Transverse colon (tissue), 4 donors: ENCODE results near the gene CLN6.

Source experiments
- EP300 ChIP-seq: sonication (generic); formaldehyde crosslinking; IDR thresholded peaks from one replicate; pipeline ENCODE4 v1.6.1; 2017; ENCODE audit warnings: antibody characterized with exemption, low read depth
- POLR2AphosphoS5 ChIP-seq, 3 donors: sonication (generic); formaldehyde crosslinking; IDR thresholded peaks; one replicate each; pipeline ENCODE4 v1.6.1; 2016; ENCODE audit warnings: antibody characterized with exemption in 3 of 3
- TF ChIP-seq, protein P1 (sequence below), 5 experiments: fragments of 200-600 bp in 3 of 5; fragments of 450-650 bp in 2 of 5; sonication (generic) in 3 of 5; IDR thresholded peaks; 1 replicate in 2 of 5; 2 replicates in 3 of 5; pipeline ENCODE4 v1.5.1; 2016 to 2017; ENCODE audit warnings: antibody characterized with exemption in 5 of 5, inconsistent platforms in 3 of 5, mild to moderate bottlenecking in 2 of 5, moderate library complexity in 1 of 5

DNA sequence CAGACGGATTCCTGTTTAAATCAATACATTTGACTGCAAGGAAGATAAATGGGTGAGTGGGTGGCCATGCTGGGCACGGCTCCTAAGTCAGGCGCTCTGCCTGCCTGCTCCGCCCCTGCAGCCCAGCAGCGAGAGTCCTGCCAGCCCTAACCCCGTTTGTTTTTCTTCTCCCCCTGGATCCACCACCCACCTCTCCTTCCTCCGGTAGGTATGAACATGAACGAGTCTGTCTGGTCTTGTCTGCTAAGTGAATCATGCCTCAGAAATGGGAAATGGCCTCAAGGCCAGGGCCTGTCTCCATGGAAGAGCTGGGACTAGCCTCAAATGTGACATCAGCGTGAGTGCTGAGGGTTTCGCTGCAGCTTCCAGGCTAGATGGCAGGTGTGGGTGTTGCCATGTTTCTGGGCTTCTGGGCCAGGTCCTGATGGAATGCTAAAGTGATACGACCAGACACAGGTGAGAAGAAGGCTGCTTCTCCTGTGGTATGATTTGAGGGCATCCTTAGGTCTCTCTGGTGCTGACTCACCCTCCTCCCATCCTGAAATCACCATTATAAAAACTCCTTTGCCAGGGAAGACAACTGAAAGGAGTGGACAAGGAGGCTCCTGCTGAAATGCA lies 42.4 kb upstream of the CLN6 start:
- TF ChIP-seq POLR2AphosphoS5 (IDR thresholded peaks at IDR 0.05) = no peak
- TF ChIP-seq, protein P1, sequence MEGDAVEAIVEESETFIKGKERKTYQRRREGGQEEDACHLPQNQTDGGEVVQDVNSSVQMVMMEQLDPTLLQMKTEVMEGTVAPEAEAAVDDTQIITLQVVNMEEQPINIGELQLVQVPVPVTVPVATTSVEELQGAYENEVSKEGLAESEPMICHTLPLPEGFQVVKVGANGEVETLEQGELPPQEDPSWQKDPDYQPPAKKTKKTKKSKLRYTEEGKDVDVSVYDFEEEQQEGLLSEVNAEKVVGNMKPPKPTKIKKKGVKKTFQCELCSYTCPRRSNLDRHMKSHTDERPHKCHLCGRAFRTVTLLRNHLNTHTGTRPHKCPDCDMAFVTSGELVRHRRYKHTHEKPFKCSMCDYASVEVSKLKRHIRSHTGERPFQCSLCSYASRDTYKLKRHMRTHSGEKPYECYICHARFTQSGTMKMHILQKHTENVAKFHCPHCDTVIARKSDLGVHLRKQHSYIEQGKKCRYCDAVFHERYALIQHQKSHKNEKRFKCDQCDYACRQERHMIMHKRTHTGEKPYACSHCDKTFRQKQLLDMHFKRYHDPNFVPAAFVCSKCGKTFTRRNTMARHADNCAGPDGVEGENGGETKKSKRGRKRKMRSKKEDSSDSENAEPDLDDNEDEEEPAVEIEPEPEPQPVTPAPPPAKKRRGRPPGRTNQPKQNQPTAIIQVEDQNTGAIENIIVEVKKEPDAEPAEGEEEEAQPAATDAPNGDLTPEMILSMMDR (IDR thresholded peaks at IDR 0.05) = no peak
- TF ChIP-seq EP300 = no peak
